PC-9 (cell line): Measurements from ENCODE around the gene SC5D.

Experiments used
- CTCF ChIP-seq: fragments of 200-600 bp; sonication (generic); conservative IDR thresholded peaks from 2 replicates; pipeline ENCODE4 v1.6.1; 2017; ENCODE audit warnings: mixed run types, antibody characterized with exemption, mild to moderate bottlenecking, moderate library complexity
- EZH2 ChIP-seq: fragments of 200-600 bp; sonication (generic); IDR thresholded peaks from 2 replicates; pipeline ENCODE4 v1.8.0; 2017; ENCODE audit warnings: antibody characterized with exemption, low read depth

GRCh38 chr11:121293288-121293594 is 670 bp downstream of the SC5D start:
- no peak for TF ChIP-seq EZH2
- TF ChIP-seq CTCF, result no peak
